NOMO-1 treated with dmso at 0.1 percent for 144 hours (cell line): ENCODE measurements around the gene SAMD8.
"Not testable (repeated sequence)": the region's sequence is repeated elsewhere in the genome, so short reads cannot be mapped to it uniquely, and the experiment has no call there.

Experiments used
- DNase-seq: peaks from one replicate; lab custom pipeline; 2025; ENCODE audit not compliant: unreplicated experiment; lab: John Stamatoyannopoulos, UW

SAMD8 gene

GRCh38 chr10:75137533-75138438, 26.3 kb downstream of the SAMD8 start:
- DNase-seq: no peak

GRCh38 chr10:75140246-75140645, 28.8 kb downstream of the SAMD8 start:
- DNase-seq: no peak

DNA sequence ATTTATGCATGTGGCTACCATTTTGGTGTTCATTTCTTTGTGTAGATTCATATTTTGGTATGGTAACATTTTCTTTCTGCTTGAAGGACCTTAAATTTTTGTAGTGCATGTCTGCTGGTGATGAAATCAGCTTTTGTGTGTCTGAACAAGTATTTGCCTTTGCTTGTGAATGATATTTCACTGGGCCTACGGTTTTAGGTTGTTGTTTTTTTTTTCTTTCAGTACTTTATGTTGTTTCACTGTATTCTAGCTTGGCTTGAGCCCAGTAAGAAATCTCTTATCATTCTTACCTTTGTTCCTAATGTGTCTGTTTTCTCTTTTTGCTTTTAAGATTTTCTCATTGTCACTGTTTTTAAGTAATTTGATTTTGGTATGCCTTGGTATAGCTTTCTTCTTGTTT, 31.9 kb downstream of the SAMD8 start:
- DNase-seq: no peak

- no peak for DNase-seq
These were observed 34.1 kb downstream of the SAMD8 start for GRCh38 chr10:75145590-75145989.

DNA sequence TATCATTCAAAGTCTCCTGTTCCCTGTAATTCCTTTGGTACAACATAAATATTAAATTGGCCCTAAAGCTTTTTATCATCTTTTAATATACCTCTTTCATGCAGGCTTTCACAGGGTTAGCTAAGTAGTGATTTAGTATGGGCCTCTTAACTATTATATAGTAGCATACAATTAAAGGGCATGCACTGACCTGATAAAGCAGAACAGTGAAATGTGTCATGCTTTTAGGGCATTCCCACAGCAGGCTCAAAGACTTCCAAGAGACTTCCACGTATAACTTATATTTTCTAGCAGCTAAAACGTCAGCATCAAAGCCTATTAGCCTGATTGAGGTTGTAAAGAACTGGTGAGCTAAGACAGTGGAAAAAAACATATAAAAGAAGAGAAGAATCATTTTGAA, 35.3 kb downstream of the SAMD8 start:
- no peak for DNase-seq

- DNase-seq: no peak
These were observed 39.2 kb downstream of the SAMD8 start for GRCh38 chr10:75150656-75151055.

DNA sequence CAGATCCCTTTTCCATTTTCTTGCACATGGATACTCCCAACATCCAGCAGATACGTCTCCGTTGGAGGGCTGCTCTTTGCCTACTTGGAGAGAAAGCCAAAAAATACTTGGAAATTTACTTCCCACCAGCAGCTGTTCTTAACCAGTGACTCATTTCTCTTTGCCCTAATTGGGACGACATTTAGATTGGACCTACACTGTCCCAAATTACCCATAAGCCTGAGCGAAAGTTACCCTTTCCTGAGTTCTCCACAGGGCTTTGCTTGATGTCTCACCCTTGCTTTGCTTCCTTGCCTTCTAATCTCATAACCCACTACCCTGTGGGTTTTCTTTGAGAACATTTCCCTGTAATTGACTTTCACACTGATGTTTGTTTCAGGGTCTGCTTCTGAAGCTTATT, 48.1 kb downstream of the SAMD8 start:
- no peak for DNase-seq

DNA sequence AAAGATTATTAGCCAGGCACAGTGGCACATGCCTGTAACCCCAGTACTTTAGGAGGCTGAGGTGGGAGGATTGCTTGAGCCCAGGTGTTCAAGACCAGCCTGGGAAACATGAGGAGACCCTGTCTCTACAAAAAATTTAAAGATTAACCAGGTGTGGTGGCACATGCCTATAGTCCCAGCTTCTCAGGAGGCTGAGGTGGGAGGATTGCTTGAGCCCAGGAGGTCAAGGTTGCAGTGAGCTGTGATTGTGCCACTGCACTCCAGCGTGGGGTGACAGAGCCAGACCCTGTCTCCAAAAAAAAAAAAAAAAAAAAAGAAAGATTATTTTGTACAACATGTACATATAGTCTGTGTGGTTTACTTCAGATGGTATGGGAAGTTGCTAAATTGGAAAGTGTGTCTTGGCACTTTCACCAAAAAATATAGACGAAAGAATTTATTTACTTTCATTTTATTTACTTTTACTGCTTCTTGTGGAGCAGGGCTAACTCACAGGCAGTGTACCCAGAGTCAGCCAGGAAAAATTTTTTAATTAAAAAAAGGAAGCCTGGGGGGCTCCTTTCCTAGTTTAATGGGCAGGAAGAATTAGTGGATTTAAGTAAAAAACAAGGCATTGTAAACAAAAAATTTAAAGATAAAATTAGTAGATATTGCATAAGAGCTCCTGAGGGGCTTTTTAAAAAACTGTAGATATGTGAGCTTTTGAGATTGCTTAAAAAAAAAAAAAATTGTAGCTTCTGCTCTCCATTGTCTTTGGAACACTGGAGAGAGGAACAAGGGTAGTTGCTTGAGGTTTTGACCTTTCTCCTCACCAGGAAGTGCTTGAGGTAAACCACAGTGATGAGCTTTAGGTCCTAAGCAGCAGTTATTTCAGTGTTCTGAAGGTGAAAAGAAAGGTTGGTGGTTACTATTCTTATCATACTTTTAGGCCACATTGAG, 54.5 kb downstream of the SAMD8 start:
- DNase-seq: peak; percentile 76

- no peak for DNase-seq
These were observed 55.1 kb downstream of the SAMD8 start for GRCh38 chr10:75166623-75166972.

- DNase-seq: no peak
These were observed 56.8 kb downstream of the SAMD8 start for GRCh38 chr10:75168275-75168674.

- DNase-seq: no peak
These were observed 58.8 kb downstream of the SAMD8 start for GRCh38 chr10:75170215-75170614.

- DNase-seq: no peak
These were observed 63.6 kb downstream of the SAMD8 start for GRCh38 chr10:75175046-75175445.

DNA sequence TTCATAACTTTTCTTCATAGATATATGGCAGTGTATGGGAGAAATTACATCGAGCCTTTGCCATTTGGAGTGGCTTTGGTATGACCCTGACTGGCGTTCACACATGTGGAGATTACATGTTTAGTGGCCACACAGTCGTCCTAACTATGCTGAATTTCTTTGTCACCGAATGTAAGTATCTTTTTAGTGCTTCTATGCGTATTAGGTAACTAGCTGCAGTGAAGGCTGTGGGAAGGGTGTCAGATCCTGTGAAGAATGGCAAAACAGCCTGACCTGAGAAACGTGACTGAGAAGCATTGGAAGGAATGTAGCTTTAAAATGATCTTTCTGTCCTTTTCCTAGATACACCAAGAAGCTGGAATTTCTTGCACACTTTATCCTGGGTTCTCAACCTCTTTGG, 64.6 kb downstream of the SAMD8 start:
- no peak for DNase-seq

DNA sequence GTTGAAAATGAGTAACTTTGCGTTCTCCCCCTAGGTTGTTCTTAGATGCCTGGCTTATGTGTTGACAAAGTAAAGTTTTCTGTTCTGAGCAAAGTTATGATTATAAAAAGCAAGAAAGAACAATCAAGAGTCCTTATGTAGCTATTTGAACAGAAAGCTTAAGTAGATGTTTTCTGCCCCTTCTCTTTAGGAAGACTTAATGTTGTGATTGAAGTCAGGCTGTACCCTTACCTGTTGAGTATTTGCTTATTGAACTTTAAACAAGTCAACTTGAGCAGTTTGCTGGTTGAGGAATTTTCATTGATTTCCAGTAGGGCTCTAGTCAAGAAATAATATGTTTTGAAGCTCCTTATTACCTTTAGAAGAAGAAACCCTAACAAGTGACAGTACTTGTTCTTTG, 65.3 kb downstream of the SAMD8 start:
- no peak for DNase-seq

DNA sequence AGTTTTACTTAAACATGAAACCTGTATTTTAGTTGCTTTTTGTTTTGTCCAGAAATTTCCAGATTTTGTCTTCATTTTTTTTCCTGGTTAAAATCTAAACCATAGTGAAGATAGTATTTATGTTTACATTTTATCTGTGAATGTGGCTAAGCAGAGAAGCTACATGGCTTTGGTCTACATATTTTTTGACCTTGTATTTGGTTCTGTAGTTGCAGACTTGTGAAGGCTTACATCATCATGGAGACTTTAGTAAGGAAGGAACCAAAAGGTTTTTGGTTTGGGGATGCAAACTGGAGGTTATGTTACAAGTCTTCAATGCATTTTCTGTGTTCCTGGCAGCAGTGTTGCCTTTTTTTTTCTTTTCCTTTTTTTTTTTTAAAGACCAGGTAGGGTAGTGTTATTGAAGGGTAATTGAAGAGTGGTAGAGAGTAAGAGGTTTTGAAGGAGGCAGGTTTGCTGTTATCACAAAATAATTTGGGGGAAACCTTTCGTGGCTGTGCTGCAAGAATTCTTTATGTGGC, 68.3 kb downstream of the SAMD8 start:
- no peak for DNase-seq

- no peak for DNase-seq
These were observed 69.1 kb downstream of the SAMD8 start for GRCh38 chr10:75180592-75180991.

DNA sequence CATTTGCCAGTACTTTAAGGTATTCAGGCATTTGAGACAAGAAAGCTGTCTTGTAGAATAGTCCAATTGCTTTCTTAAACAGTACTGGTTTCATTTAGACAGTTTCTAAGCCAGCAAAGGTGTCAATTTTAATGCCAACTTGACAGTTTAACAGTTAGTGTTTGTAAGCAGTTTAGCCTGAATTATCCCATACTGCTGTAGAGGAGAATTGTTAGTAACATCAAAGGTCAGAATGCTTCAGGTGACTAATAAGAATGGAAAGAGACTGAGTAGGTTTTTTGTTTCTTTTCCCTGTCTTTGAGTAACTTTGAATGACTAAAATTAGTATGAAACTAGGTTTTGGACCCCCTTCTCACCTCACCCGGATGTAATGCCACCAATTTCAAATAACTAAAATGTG, 69.6 kb downstream of the SAMD8 start:
- DNase-seq: no peak

DNA sequence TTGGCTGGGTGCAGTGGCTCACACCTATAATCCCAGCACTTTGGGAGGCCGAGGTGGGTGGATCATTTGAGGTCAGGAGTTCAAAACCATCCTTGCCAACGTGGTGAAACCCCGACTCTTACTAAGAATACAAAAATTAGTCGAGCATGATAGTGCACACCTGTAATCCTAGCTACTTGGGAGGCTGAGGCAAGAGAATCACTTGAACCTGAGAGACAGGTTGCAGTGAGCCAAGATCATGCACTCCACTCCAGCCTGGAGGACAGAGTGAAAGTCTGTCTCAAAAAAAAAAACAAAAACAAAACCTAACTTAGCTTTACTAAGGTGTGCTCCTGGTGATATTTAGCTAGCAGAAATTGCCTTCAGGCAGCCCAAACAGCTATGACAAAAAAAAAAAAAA, 74.9 kb downstream of the SAMD8 start:
- DNase-seq: no peak

- DNase-seq: peak; percentile 26
These were observed 76.5 kb downstream of the SAMD8 start for GRCh38 chr10:75187961-75188426.

DNA sequence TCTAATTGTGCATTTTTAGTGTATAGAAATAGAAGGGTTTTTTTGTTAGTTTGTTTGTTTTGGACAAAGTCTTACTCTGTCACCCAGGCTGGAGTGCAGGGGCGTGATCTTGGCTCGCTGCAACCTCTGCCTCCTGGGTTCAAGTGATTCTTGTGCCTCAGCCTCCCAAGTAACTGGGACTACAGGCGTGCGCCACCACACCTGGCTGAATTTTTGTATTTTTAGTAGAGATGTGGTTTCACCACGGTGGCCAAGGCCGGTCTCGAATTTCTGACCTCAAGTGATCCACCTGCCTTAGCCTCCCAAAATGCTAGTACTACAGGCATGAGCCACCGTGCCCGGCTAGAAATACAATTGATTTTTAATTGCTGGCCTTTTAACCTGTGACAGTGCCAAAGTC, 77.1 kb downstream of the SAMD8 start:
- DNase-seq: not testable (repeated sequence)

GRCh38 chr10:75189266-75190096, 78.0 kb downstream of the SAMD8 start:
- DNase-seq: no peak
